SK-N-SH (cell line): ENCODE data around the gene YJEFN3.

Experiments
- CHD2 ChIP-seq: fragments of 150-350 bp; IDR thresholded peaks from 2 replicates; pipeline ENCODE4 v1.6.1; 2018; ENCODE audit warnings: low read length; ENCODE audit not compliant: partially characterized antibody
- EZH2phosphoT487 ChIP-seq: fragments of 200-600 bp; sonication (generic); IDR thresholded peaks from 2 replicates; pipeline ENCODE4 v1.6.1; 2017; ENCODE audit warnings: low read depth, mixed run types, mild to moderate bottlenecking, antibody characterized with exemption, moderate library complexity, borderline replicate concordance
- FOXM1 ChIP-seq: IDR thresholded peaks from 2 replicates; pipeline ENCODE4 v1.4.0; 2012; ENCODE audit warnings: low read depth, mild to moderate bottlenecking
- GABPA ChIP-seq: IDR thresholded peaks from 2 replicates; pipeline ENCODE4 v1.4.0; 2012; ENCODE audit warnings: low read depth, mild to moderate bottlenecking
- JUND ChIP-seq: IDR thresholded peaks from 2 replicates; pipeline ENCODE4 v1.4.0; 2012
- MXI1 ChIP-seq: IDR thresholded peaks from 2 replicates; pipeline ENCODE4 v1.6.1; 2012; ENCODE audit warnings: mild to moderate bottlenecking, low read depth, low read length, improper control_type of control experiment
- POLR2AphosphoS5 ChIP-seq: IDR thresholded peaks from 2 replicates; pipeline ENCODE4 v1.6.1; 2012; ENCODE audit warnings: low read depth, low read length
- YY1 ChIP-seq: IDR thresholded peaks from 2 replicates; pipeline ENCODE4 v1.4.0; 2012; ENCODE audit warnings: low read depth, mild to moderate bottlenecking
- TF ChIP-seq, protein P1 (sequence below): fragments of 150-350 bp; IDR thresholded peaks from 2 replicates; pipeline ENCODE4 v1.6.1; 2016; ENCODE audit warnings: mild to moderate bottlenecking, low read depth, low read length
- TF ChIP-seq, protein P2 (sequence below): fragments of 200-600 bp; sonication (generic); IDR thresholded peaks from 2 replicates; pipeline ENCODE4 v1.6.1; 2017; ENCODE audit warnings: antibody characterized with exemption, mild to moderate bottlenecking, moderate library complexity
- TF ChIP-seq, protein P3 (sequence below): IDR thresholded peaks from 2 replicates; pipeline ENCODE4 v1.4.0; 2012; ENCODE audit warnings: low read depth, borderline replicate concordance
- TF ChIP-seq, protein P4 (sequence below): IDR thresholded peaks from 2 replicates; pipeline ENCODE4 v1.4.0; 2012; ENCODE audit warnings: low read depth
- TF ChIP-seq, protein P5 (sequence below): IDR thresholded peaks from 2 replicates; pipeline ENCODE4 v1.4.0; 2012; ENCODE audit warnings: low read depth, borderline replicate concordance

DNA sequence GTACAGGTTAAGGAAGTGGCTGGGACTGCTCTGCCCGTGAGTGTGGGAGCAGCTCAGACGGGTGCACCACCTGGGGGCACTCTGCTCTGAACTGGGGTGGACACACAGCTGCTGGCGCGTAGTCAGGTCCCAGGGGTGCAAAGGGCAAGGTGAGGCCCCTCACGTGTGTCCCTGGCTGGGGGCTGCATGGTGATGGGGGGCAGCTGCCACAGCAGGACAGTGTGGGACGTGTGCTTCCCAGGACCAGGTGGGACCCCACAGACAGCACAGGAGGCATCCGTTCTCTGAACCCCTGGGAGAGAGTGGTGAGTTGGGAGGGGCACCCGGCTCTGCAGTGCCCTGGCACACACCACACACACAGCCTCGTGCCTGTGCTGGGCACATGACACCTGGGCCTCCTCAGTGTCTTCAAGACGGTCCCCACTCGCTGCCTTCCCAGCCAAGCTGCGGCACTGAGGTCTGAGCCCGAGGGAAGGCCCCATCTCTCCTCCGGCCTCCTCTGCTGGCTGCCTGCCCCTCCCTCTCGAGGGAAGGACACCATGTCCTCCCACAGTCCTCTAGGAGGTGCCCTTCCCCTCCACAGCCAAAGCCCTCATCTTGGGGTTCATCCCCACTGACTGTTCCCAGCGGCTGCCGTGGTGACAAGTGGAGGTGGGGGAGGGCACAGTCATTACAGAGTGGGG lies 34.1 kb downstream of the YJEFN3 start:
- TF ChIP-seq, protein P1, sequence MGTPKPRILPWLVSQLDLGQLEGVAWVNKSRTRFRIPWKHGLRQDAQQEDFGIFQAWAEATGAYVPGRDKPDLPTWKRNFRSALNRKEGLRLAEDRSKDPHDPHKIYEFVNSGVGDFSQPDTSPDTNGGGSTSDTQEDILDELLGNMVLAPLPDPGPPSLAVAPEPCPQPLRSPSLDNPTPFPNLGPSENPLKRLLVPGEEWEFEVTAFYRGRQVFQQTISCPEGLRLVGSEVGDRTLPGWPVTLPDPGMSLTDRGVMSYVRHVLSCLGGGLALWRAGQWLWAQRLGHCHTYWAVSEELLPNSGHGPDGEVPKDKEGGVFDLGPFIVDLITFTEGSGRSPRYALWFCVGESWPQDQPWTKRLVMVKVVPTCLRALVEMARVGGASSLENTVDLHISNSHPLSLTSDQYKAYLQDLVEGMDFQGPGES: no peak
- TF ChIP-seq, protein P2, sequence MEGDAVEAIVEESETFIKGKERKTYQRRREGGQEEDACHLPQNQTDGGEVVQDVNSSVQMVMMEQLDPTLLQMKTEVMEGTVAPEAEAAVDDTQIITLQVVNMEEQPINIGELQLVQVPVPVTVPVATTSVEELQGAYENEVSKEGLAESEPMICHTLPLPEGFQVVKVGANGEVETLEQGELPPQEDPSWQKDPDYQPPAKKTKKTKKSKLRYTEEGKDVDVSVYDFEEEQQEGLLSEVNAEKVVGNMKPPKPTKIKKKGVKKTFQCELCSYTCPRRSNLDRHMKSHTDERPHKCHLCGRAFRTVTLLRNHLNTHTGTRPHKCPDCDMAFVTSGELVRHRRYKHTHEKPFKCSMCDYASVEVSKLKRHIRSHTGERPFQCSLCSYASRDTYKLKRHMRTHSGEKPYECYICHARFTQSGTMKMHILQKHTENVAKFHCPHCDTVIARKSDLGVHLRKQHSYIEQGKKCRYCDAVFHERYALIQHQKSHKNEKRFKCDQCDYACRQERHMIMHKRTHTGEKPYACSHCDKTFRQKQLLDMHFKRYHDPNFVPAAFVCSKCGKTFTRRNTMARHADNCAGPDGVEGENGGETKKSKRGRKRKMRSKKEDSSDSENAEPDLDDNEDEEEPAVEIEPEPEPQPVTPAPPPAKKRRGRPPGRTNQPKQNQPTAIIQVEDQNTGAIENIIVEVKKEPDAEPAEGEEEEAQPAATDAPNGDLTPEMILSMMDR: no peak
- TF ChIP-seq YY1: no peak
- TF ChIP-seq EZH2phosphoT487: no peak
- no peak for TF ChIP-seq POLR2AphosphoS5
- TF ChIP-seq, protein P3, sequence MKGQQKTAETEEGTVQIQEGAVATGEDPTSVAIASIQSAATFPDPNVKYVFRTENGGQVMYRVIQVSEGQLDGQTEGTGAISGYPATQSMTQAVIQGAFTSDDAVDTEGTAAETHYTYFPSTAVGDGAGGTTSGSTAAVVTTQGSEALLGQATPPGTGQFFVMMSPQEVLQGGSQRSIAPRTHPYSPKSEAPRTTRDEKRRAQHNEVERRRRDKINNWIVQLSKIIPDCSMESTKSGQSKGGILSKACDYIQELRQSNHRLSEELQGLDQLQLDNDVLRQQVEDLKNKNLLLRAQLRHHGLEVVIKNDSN: no peak
- TF ChIP-seq MXI1: no peak
- TF ChIP-seq, protein P4, sequence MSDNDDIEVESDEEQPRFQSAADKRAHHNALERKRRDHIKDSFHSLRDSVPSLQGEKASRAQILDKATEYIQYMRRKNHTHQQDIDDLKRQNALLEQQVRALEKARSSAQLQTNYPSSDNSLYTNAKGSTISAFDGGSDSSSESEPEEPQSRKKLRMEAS: no peak
- TF ChIP-seq, protein P5, sequence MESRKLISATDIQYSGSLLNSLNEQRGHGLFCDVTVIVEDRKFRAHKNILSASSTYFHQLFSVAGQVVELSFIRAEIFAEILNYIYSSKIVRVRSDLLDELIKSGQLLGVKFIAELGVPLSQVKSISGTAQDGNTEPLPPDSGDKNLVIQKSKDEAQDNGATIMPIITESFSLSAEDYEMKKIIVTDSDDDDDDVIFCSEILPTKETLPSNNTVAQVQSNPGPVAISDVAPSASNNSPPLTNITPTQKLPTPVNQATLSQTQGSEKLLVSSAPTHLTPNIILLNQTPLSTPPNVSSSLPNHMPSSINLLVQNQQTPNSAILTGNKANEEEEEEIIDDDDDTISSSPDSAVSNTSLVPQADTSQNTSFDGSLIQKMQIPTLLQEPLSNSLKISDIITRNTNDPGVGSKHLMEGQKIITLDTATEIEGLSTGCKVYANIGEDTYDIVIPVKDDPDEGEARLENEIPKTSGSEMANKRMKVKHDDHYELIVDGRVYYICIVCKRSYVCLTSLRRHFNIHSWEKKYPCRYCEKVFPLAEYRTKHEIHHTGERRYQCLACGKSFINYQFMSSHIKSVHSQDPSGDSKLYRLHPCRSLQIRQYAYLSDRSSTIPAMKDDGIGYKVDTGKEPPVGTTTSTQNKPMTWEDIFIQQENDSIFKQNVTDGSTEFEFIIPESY: no peak
- no peak for TF ChIP-seq FOXM1
- TF ChIP-seq CHD2: no peak
- no peak for TF ChIP-seq JUND
- no peak for TF ChIP-seq GABPA
